Measurements from ENCODE around the gene RNASE7.

The RNASE7 gene

DNA sequence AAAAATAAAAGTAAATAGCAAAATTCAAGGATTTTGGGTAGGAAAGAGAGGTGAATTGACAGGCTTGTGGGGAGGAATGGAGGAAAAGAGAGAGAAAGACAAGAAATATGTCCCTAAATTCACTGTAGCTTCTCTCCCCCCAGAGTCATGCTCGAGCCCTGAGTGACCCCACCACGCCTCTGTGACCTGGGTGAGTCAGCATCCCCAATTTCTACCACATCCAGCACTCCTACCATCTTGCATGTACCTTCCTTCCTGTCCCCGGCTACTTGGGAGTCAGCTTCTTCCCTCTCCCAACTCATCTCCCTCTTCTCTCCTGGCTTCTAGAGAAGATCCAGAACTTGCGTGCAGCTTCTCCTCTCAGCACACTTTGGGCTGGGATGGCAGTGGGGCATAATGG, 46.5 kb downstream of the RNASE7 start:
- DNase-seq, result no peak

DNA sequence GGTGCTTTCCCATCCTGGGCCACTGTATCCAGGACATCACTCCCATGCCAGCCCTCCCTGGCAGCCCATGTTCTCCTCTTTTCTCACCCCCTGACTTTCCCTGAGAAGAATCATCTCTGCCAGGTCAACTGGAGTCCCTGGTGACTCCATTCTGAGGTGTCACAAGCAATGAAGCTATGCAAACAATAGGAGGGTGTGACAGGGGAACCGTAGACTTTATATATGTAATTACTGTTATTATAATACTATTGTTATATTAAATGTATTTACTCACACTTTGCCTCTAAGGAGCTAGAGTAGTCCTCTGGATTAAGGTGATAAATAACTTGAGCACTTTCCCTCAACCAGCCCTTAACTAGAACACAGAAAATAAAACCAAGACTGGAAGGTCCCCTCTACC, 47.1 kb downstream of the RNASE7 start:
- DNase-seq, result no peak

DNA sequence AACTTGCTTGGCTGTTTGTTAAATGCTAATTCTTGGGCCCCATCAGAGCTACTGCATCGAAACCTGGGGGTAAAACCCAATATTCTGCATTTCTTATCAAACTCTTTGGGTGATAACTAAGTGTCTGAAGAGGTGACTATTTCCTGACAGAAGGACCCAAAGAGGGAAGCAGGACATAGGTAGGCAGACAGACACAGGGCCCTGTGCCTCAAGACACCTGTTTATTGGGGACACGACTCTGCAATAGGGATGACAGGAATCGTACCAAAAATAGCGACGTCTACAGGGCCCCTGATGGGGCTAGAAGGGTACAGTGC, 47.7 kb downstream of the RNASE7 start:
- no peak for DNase-seq

DNA sequence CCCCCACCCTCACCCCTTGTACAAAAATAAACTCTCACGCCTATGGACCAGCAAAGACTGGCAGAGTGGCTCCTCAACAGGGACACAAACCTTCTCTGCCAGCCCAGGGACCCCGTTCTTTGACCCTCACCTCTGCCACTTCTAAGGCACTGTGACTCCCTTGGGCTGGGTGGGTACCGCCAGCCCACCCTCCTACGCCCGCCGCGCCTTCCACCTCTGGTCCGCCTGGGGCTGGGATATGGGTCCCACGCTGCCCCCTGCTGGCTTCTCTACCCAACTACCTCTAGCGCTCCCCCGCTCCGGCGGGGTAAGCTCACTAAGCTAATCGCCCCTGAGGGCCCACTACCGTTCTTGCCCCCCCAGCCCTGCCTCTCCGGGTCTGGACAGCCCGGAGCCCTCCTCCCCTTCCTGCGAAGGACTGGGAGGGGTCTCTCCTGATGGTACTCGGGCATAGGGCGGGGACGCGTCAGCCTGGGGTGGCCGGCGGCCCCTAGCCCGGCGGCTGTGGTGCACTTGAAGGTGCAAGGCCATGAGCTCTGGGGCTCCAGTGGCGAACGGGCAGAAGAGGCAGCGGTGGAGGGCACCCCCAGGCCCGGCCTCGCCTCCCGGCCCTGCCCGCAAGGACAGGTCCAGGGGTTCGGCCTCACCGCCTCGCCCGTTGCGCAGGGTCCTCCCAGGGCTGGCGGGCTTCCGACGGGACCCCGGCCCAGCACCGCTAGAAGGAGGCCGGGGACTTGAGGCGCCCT, 48.2 kb downstream of the RNASE7 start:
- DNase-seq, result no peak

DNA sequence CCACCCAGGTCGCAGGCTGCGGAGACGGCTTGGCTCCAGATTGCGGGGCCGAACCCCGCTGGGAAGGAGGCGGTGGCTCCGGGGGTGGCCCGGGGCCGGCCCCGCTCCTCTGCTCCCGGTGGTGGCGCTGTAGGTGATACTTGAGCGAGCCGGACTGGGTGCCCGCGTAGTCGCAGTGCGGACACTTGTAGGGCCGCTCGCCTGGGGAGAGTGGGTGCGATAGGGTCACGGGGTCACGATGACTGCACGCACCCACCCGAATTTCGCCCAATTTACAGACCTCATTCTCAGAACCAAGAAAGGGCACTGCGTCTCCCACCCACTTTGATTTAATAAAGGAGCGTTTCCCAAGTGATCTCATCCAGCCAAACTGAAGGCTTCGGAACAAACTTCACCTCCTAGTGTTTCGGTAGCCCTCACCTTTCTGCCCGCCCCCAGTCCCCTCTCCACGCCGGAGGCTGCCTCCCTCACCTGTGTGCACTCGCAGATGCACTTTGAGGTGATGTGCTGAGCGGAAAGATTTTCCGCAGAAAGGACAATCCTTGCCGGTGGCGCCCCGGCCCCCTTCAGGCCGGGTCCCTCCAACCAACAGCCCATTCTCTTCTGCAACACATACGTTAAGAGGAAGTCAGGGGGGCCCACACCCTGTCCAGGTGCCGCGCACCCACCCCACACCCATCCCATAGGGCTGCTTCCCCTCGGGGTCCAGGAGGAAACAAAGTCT, 48.9 kb downstream of the RNASE7 start:
- no peak for DNase-seq

DNA sequence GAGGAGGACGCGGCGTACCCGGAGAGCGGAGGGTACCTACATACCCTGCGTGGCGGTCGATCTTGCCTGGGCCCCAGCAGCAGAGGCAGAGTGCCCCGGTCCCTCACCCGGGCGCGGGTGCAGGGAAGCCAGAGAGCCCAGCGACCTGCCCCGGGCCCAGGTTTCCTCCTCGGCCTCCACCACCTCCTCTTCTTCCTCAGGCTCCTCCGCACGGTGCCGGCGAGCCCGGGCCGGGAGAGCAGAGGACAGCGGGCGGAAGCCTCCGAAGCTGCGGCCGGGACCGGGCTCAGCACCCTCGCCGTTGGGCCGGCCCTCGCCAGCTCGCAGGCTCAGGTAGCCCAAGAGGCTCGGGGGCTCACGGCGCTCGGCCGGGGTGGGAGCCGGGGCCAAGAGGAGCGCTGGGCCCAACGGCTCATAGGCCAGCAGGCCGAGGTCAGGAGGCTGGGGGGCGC, 49.7 kb downstream of the RNASE7 start:
- no peak for DNase-seq

DNA sequence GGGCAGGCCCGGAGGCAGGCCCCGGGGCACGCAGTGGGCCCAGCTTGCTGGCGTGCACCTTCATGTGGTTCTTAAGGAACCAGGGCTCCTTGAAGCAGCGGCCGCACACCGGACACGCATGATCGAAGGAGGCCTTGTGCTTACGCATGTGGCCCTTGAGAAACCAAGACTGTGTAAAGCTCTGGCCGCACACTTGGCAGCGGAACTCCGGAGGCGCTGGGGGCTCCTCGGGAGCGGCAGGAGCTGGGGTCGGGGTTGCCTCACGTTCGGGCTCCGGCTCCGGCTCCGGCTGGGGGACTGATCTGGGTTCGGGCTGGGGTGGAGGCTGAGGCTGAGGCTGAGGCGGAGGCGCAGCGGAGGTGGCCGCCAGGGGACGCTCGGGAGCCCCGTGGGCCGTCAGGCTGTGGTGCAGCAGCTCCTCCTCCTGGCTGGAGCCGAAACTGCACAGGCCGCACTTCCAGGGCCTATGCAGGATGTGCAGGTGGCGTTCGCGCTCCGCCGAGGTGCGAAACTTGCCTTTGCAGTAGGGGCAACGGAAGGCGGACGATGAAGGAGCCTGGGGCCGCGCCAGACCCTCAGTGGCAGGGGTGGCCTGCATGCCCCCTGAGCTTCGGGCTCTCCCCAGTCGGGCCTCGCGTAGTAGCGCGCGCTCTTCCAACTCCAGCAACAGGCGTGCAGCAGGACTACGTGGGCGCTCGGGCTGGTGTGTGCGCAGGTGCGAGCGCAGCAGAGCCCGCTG, 50.3 kb downstream of the RNASE7 start:
- peak; percentile 14 to 67 for DNase-seq

DNA sequence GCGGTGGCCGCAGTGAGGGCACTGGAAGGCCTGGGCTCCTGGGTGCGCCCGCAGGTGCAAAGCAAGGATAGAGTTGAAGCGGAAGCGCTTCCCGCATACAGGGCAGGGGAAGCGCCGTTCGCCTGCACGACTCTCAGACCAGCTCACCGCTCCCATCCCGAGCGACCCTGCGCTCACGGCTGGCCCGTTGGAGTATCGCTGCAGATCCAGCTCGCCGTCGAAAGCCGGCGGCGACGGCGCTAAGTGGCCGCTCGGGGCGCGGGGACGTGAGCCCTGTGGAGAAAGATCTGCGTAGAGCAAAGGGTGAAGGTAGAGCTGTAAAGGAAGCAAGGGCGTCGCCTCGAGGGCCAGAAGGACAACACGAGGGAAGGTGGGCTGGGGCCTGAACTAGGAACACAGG, 50.9 kb downstream of the RNASE7 start:
- DNase-seq, result no peak
